Stimulated activated naive CD8-positive, alpha-beta T cell treated with anti-CD3 and anti-CD28 coated beads, Interleukin-15, amount 100 ng/mL, for 72 hours (primary cell): ENCODE results near the gene PRDM8.

Experiments
- ATAC-seq: fragments of 150-1000 bp; cut with Tn5 transposase; 2 replicates; pipeline ENCODE4 v1.10.0; 2021; ENCODE audit warnings: mild to moderate bottlenecking, moderate library complexity
- DNase-seq, 2 donors: peaks; one replicate each; pipeline ENCODE4 v3.0.0; 2021 to 2022
- H3K27ac Mint-ChIP-seq, 2 donors: one replicate each; pipeline ENCODE4 v1.8.0; 2022; ENCODE audit warnings: mild to moderate bottlenecking in 2 of 2, mixed read lengths in 2 of 2, moderate library complexity in 2 of 2
- H3K27me3 Mint-ChIP-seq: one replicate; pipeline ENCODE4 v1.8.0; 2022; ENCODE audit warnings: mixed read lengths
- H3K4me1 Mint-ChIP-seq: one replicate; pipeline ENCODE4 v1.8.0; 2022; ENCODE audit warnings: mild to moderate bottlenecking, mixed read lengths
- H3K4me3 Mint-ChIP-seq, 2 donors: one replicate each; pipeline ENCODE4 v1.8.0; 2022; ENCODE audit warnings: mild to moderate bottlenecking in 2 of 2, mixed read lengths in 2 of 2, moderate library complexity in 1 of 2
- H3K9me3 Mint-ChIP-seq, 2 donors: one replicate each; pipeline ENCODE4 v1.8.0; 2022; ENCODE audit warnings: mixed read lengths in 2 of 2

Gene PRDM8

DNA sequence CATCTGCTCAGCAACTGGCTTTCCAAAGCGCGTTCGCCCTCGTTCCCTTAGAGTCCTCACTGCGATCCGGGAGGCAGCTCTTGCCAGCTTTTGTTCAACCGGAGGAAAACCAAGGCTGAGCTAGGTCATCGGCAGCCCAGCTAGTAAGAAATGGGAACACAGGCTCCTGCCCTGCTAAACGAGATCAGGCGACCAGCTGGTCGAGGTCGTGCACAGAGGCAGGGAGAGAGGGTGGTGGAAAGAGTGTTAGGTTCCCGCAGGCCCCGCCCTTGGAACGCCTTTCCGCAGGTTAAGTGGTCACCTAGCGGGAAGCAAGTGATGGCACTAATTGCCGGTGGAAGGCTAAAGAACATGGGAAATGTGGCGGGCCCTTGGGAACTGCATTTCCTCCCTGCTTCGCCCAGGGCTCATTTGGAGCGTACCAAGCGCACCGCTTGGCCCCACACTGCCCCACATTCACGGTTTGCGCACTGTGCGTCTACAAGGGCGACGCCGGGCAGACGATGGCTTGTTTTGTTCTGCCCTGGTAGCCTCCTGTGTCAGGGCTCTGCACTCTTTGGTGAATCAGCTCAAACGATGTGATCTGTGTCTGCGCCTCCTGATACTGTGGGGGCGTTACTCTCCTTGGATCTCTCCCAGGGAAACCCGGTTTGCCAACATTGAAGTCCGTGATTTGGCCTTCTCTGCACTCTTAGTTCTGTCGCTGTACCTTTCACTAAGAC lies 7.2 kb upstream of the PRDM8 start:
- Mint-ChIP-seq H3K9me3 (no peaks in the 10 kb centered on the region), H3K27ac (no peak overlapping the region), H3K27me3 (peaks cover 73% of the 10 kb centered on the region), H3K4me3 (no peak overlapping the region), H3K4me1 (peaks cover 13% of the 10 kb centered on the region)
- no peak for DNase-seq
- ATAC-seq, result no peak

DNA sequence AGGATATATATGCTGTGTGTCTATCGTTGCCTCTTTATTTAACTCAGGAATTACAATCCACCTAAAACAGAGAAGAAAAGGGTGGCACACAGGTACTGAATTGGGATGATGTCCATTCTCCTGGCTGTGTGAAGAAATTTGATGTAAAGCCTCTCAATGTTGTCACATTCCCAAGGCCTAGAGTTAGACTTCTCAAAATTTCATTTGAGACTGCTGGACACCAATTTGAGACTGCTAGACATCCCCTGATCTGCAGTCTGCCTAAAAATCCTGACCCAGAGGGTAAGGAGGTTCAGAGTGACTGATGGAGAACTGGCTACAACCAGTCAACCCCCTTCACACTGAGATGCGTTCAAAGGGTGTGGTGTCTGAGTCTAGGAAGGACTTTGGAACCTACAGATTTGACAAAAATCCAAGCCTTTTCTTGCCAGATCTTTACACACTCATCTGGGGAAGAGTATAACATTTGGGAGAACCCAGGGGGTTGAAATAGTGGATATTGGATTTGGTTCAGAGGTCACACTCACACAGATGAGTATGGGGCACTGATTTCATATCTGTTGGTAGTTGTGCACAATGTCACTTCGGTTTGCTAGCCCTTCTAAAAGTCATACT lies 4.9 kb upstream of the PRDM8 start:
- DNase-seq (no peak), ATAC-seq (no peak)
- H3K4me1 Mint-ChIP-seq, result peaks cover 20% of the 10 kb centered on the region
- H3K9me3 Mint-ChIP-seq, result no peaks in the 10 kb centered on the region
- peaks cover 74% of the 10 kb centered on the region for H3K27me3 Mint-ChIP-seq
- H3K27ac Mint-ChIP-seq, result no peak overlapping the region
- no peak overlapping the region for H3K4me3 Mint-ChIP-seq

DNA sequence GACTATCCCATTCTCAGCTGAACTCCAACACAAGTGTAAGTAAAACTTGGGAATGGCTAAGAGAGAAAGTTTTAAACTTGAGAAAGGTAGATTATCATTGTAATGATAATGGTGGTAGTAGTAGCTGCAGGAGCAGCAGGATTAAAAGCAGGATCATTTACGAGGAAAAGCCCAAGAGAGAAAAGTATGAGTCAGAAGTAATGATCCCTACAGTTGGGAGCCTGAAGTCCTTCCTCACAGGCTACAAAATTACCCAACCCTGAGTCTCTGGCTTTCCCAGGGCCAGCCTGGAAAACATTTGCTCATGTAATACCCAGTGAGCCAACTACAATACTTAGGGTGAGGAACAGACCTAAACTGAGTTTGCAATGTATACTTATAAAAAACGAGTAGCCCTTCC lies 4.4 kb upstream of the PRDM8 start:
- Mint-ChIP-seq H3K4me3 (no peak overlapping the region), H3K9me3 (no peaks in the 10 kb centered on the region), H3K4me1 (peaks cover 26% of the 10 kb centered on the region), H3K27me3 (peaks cover 74% of the 10 kb centered on the region), H3K27ac (no peak overlapping the region)
- ATAC-seq (no peak), DNase-seq (no peak)

DNA sequence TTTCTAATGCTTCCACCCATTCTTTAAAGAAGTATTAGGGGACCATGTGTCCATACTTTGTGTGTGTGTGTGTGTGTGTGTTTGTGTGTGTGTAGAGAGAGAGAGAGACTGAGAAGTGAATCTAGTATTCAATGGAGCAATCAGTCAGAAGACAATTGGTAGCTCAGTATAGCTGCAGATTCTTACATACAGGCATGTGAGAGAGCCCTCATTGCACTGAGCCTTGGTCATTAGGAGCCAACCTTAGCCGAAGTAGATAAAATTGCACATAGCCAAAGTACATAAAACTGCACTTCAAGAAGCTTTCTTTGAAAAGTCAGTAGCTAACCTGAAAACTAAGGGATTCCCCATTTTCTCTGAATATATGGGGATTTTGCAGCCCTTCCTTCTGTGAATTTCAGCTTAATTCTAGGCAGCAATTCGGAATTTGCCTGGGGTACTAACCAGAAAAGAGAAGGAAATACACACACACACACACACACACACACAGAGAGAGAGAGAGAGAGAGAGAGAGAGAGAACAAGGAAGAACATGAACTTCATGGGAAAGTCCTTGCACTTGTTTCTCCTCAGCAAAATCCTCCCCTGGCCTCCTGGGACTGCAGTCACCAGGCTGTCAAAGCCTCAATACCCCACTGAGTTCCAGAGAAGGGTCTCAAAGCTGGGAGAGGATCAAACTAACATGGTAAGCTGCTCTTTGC lies 1.7 kb upstream of the PRDM8 start:
- peaks cover 31% of the 10 kb centered on the region for H3K4me1 Mint-ChIP-seq
- no peaks in the 10 kb centered on the region for H3K9me3 Mint-ChIP-seq
- no peak for ATAC-seq
- peaks cover 84% of the 10 kb centered on the region for H3K27me3 Mint-ChIP-seq
- no peak overlapping the region for H3K27ac Mint-ChIP-seq
- no peak overlapping the region for H3K4me3 Mint-ChIP-seq
- DNase-seq, result no peak

DNA sequence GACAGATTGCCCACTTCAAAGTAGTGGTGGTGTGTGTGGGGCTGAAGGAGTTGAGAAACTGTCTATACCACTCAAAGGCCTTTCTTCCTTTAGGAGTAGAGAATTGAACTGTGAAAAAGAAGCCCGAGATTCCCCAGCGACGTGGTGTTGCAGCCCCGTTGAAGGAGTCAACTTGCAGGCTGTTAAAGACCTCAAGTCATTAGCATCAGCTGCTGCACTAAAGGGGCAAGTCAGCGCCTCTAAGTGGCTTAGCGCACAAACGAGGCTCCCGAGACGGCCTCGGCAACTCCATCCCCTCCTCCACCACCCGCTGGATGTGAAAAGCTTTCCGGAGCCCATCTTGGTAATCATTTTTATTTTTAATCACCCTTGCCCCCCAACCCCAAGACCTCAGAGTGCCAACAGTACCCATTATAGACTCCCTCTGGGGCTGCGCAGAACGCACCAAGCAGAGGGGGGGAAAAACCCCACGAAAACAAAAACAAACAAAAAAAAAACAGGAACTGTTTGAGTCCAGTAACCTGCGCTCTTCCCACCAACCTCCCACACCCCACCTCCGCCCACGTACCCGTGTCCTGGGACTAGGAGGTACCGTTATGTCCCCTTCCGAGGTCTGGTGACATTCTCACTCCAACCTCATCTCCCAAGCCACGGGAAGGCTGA lies 913 bp upstream of the PRDM8 start:
- H3K4me1 Mint-ChIP-seq, result peaks cover 35% of the 10 kb centered on the region

DNA sequence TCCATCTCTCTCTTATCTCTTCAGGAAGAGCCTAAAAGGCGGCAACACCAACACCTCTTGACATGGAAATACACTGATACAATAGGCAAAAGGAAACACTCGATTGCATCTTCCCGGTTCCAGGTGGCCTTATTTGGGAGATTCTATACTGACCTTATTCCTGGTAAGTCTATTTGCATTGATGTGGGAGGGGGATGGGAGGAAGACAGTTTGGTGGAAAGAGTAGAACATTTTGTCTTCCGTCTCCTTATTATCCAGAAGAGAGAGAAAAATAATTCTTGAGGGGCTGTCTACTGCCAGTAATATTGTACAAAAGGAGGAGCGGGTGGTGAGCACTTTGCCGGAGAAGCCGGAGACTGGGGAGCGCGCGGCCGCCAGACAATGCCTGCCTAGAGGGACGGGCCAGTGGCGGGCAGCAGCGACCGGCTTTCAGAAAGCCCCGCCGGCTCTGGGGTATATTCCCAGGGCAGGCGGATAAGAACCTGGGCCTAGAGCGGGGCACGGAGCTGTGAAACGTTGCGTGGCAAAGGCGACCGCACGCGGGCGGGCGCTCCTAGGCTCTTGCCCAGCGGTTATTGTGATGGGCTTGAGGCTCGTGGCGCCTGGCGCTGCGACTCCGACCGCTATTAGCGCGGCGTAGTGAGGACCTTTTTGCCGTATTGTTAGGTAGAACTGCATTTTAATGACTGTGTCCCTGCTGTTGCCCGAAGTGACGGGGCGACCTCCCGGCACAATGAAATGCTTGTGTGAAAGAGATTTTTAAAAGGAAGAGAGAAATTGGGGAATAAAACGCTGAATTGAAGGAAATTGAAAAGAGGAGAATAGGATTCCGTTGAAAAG lies 518 bp downstream of the PRDM8 start:
- no peak for ATAC-seq
- Mint-ChIP-seq H3K4me3 (peak overlapping the region; percentile 68 to 71), H3K27me3 (peaks cover 80% of the 10 kb centered on the region), H3K27ac (no peak overlapping the region), H3K4me1 (peaks cover 41% of the 10 kb centered on the region), H3K9me3 (no peaks in the 10 kb centered on the region)
- no peak for DNase-seq

More for the DNA sequence above, 913 bp upstream of the PRDM8 start:
- no peak for DNase-seq
- Mint-ChIP-seq H3K9me3 (no peaks in the 10 kb centered on the region), H3K27ac (peak overlapping the region in 1 of 2 donors; percentile 16), H3K4me3 (peak overlapping the region; percentile 68 to 71), H3K27me3 (peaks cover 89% of the 10 kb centered on the region)
- ATAC-seq, result peak; percentile 19

DNA sequence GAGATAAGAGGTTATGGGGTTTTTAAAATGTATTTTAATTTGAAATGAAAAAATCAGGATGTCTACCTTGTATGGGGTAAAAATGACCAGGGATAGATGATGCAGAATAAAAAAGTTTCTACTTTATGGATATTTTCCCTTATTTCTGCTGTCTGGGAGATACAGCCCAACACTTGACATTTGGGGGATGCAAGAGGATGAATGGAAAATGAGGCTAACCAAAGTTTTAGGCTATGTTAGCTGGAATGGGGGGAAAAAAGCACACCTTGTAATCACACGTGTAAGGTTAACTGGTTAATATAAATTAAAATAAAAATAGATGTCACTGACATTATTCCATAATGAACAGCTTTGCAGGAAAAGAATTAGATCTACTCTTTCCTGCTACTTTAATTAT lies 1.1 kb downstream of the PRDM8 start:
- peak overlapping the region; percentile 68 to 71 for H3K4me3 Mint-ChIP-seq
- H3K27me3 Mint-ChIP-seq, result peaks cover 74% of the 10 kb centered on the region
- DNase-seq (no peak), ATAC-seq (no peak)
- H3K9me3 Mint-ChIP-seq, result no peaks in the 10 kb centered on the region
- peaks cover 45% of the 10 kb centered on the region for H3K4me1 Mint-ChIP-seq
- no peak overlapping the region for H3K27ac Mint-ChIP-seq

DNA sequence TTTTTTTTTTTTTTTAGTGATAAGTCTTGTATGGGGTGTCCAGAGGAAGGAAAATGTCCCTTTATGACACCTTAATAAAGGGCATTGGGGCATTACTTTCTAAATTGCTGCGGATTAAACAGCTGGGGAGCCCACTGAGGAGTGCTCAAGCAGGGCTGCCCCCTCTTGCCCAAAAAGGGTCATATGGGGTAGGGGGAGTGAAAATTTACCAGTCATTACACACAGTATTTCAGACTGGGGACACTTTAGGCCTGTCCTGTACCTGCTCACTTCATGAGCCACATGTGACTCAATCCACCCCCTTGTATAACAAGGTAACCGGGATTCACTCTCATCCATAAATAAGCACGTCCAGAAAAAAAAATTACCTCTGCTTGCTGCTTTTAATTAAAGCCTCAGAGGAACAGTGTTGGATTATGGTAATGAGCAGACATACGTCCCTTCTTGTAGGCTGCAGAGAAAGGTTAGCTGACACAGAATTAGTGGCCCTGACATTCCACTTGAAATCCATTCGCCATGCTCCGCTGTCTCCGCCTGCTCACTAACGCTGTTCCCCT lies 1.8 kb downstream of the PRDM8 start:
- no peak for ATAC-seq
- H3K4me3 Mint-ChIP-seq, result no peak overlapping the region
- no peak overlapping the region for H3K27ac Mint-ChIP-seq
- H3K4me1 Mint-ChIP-seq, result peaks cover 49% of the 10 kb centered on the region
- peaks cover 67% of the 10 kb centered on the region for H3K27me3 Mint-ChIP-seq
- no peak for DNase-seq
- no peaks in the 10 kb centered on the region for H3K9me3 Mint-ChIP-seq

DNA sequence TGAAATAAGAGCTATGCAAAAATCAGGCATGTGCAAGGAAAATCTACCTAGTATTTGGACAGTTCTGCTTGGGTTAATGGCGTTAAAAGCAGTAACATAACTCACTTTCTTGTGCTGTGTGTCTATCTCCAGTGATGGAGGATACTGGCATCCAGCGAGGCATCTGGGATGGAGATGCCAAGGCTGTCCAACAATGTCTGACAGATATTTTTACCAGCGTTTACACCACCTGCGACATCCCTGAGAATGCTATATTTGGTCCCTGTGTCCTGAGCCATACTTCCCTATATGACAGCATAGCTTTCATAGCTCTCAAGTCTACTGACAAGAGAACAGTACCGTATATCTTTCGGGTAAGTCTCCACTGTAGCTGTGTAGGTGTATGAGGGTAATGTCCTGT lies 2.6 kb downstream of the PRDM8 start:
- Mint-ChIP-seq H3K9me3 (no peaks in the 10 kb centered on the region), H3K4me1 (peaks cover 49% of the 10 kb centered on the region), H3K27me3 (peaks cover 64% of the 10 kb centered on the region), H3K27ac (no peak overlapping the region), H3K4me3 (no peak overlapping the region)
- no peak for DNase-seq
- ATAC-seq, result no peak

DNA sequence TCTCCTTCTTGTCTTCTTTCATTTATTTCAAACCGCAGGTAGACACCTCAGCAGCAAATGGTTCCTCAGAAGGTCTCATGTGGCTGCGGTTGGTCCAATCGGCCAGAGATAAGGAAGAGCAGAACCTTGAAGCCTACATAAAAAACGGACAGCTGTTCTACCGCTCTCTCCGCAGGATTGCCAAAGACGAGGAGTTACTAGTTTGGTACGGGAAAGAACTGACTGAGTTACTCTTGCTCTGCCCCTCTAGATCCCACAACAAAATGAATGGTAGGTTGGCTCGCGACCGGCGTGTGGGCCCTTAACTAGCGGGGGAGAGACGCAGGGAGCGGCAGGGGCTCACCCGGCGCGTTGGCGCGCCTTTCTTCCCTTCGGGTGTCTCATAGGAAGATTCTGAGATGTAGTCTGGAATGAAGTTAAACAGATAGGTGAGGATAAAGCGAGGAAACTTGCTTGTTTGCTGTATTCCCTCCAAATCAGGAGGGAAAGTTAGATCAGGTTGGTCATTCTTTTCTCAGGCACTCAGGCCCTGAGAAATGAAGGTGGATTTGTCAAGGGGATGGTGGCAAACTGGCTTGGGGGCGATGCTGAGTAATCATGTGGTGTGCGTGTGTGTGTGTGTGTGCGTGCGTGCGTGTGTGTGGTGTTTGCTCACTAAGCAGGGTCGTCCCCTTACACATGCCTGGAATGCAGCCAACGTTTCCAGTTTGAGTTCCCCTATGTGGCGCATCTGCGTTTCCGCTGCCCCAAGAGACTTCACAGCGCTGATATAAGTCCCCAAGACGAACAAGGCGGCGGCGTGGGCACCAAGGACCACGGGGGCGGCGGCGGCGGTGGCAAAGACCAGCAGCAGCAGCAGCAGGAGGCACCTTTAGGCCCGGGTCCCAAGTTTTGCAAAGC lies 4.2 kb downstream of the PRDM8 start:
- H3K27me3 Mint-ChIP-seq, result peaks cover 54% of the 10 kb centered on the region
- ATAC-seq (peak; percentile 53), DNase-seq (peak in 1 of 2 donors; percentile 73)
- H3K4me1 Mint-ChIP-seq, result peaks cover 37% of the 10 kb centered on the region
- peak overlapping the region in 1 of 2 donors; percentile 96 for H3K27ac Mint-ChIP-seq
- no peaks in the 10 kb centered on the region for H3K9me3 Mint-ChIP-seq
- H3K4me3 Mint-ChIP-seq, result peak overlapping the region; percentile 73 to 87

DNA sequence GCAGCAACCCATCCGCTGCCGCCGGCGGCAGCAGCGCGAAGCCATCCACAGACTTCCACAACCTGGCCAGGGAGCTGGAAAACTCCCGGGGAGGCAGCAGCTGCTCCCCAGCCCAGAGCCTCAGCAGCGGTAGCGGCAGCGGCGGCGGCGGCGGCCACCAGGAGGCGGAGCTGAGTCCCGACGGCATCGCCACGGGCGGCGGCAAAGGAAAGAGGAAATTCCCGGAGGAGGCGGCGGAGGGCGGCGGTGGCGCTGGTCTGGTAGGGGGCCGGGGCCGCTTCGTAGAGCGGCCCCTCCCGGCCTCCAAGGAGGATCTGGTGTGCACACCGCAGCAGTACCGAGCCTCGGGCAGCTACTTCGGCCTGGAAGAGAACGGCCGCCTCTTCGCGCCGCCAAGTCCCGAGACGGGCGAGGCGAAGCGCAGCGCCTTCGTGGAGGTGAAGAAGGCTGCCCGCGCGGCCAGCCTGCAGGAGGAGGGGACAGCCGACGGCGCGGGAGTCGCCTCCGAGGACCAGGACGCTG lies 4.9 kb downstream of the PRDM8 start:
- no peaks in the 10 kb centered on the region for H3K9me3 Mint-ChIP-seq
- peak; percentile 63 for ATAC-seq
- peaks cover 54% of the 10 kb centered on the region for H3K27me3 Mint-ChIP-seq
- H3K4me1 Mint-ChIP-seq, result peaks cover 30% of the 10 kb centered on the region
- H3K4me3 Mint-ChIP-seq, result peak overlapping the region; percentile 73 to 87
- DNase-seq, result peak; percentile 77
- peak overlapping the region in 1 of 2 donors; percentile 58 for H3K27ac Mint-ChIP-seq

DNA sequence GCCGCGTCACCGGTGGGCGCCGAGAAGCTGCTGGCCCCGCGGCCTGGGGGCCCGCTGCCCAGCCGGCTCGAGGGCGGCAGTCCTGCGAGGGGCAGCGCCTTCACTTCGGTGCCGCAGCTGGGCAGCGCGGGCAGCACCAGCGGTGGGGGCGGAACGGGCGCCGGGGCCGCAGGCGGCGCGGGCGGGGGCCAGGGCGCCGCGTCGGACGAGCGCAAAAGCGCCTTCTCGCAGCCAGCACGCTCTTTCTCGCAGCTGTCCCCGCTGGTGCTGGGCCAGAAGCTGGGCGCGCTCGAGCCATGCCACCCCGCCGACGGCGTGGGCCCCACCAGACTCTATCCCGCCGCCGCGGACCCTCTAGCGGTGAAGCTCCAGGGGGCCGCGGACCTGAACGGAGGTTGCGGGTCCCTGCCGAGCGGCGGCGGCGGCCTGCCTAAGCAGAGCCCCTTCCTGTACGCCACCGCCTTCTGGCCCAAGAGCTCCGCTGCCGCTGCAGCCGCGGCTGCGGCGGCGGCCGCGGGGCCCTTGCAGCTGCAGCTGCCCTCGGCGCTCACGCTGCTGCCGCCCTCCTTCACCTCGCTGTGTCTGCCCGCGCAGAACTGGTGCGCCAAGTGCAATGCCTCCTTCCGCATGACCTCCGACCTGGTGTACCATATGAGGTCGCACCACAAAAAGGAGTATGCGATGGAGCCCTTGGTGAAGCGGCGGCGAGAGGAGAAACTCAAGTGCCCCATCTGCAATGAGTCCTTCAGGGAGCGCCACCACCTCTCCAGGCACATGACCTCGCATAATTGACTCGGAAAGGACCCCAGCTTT lies 5.6 kb downstream of the PRDM8 start:
- peaks cover 23% of the 10 kb centered on the region for H3K4me1 Mint-ChIP-seq
- peaks cover 54% of the 10 kb centered on the region for H3K27me3 Mint-ChIP-seq
- no peaks in the 10 kb centered on the region for H3K9me3 Mint-ChIP-seq
- peak overlapping the region; percentile 54 to 69 for H3K27ac Mint-ChIP-seq
- H3K4me3 Mint-ChIP-seq, result peak overlapping the region; percentile 80 to 92
- DNase-seq, result peak; percentile 59 to 69
- peak; percentile 78 for ATAC-seq

DNA sequence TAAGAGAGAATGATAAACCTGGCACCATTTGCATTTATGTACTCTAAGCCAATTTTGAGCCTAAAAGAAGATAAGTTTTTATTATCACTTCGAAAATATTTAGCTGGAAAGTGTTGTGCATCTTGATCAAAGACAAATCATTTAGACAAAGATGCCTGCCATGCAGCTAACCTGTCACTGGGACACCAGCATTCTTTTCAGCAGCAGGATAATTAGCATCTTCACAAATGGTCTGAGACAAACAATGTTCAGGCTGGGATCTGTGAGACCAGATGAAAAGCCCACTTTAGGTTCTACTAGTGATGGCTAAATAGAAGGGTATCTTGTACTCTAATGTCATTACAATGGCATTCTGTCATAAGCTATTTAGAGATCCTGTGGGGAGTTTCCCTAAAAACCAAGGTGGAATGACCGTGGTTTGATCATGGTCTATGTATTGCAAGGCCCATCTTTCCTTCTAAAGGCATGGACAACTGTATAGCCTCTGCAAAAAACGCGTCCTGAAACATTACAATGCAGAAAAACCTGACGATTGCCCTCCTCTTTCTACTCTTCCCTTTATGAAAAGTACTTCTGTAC lies 7.2 kb downstream of the PRDM8 start:
- H3K4me3 Mint-ChIP-seq, result no peak overlapping the region
- H3K27me3 Mint-ChIP-seq, result peaks cover 47% of the 10 kb centered on the region
- DNase-seq, result no peak
- H3K27ac Mint-ChIP-seq, result no peak overlapping the region
- peaks cover 18% of the 10 kb centered on the region for H3K4me1 Mint-ChIP-seq
- no peaks in the 10 kb centered on the region for H3K9me3 Mint-ChIP-seq
- ATAC-seq, result no peak
